Superior temporal gyrus (tissue), 1 donor: ENCODE data around the gene FARSB.

Experiments used
- DNase-seq: peaks from one replicate; pipeline ENCODE4 v3.0.0-alpha.2; 2016; ENCODE audit errors: extremely low spot score

The FARSB gene

DNA sequence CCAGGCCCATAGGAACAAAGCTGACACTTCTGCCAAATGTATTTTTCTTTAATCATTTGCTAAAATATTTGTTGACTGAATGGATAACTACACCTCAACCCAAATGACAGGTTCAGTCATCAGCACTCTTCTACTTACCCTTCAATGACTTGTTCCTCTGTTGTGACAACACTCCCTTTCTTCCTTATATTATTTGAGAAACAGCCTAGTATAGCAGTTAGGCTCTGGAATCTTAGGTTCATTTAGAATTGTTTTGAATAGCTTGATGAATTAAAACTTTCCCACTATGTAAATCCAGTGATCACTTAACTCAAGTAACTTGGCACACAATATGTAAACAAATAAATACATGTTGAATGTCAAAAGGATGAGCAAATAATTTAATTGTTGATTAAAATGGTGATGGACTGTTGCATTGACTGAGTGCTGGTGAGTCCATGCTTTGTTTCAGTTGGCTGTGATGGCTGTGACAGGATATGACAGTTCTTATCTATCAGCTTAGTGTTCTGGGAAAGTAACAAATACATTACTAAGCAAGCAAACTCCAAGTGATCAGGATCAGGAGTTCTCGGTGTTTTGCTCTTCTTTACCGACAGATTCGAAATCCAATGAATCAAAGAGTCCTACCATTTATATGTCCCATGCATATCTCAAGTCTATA lies 12.7 kb upstream of the FARSB start:
- no peak for DNase-seq

DNA sequence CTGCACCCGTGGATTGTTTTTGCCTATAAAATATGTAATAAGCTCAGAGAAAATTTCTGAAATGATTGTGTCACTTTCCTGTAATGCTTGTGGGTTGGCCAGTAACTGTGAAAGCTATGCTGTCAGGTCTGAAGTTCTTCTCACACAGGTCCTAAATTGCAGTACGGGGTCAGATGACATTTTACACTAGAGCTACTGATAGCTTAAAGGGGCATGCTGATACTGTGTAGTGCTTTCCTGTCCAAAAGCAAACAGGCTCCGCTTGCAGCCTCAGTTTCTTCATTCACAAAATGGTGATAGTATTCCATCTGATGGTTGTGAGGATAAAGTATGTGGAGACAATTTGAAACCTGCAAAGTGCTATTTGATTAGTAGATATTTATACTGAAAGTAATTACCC lies 7.6 kb upstream of the FARSB start:
- DNase-seq: no peak

- peak; percentile 23 for DNase-seq
These were observed 894 bp upstream of the FARSB start for GRCh38 chr2:222656526-222657446.

- no peak for DNase-seq
These were observed 2.6 kb downstream of the FARSB start for GRCh38 chr2:222653280-222653679.

DNA sequence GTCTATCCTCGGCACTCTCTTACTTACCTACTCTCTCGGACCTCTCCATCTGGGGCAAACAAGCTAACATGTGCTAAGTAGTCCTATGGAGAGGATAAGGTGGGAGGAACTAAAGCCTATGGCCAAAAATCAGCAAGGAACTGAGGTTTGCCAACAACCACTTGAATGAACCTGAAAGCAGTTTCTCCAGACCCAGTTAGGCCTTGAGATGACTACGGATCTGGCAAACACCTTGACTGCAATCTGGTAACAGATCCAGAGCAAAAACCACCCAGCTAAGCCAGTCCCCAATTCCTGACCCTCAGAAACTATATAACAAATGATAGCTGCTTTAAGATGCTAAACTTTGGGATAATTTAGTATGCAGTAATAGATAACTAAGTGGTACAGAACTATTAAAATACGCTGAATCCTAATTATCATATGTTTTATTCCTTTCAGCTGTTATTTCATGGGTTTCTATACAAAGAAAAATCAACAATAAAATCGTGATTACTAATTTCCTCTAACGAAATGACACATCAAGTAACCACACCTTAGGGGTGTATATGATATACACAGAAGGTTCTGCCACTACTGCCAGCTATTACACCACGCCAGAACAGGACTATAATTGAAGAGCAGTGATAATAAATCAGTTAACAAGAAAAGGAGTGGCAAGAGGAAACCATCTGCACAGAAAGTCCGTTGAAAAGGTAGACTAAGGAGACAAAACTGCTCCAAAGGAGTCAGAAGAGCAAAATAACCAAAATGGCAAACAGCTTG lies 3.2 kb downstream of the FARSB start:
- no peak for DNase-seq

- no peak for DNase-seq
These were observed 4.0 kb downstream of the FARSB start for GRCh38 chr2:222651718-222652418.

DNA sequence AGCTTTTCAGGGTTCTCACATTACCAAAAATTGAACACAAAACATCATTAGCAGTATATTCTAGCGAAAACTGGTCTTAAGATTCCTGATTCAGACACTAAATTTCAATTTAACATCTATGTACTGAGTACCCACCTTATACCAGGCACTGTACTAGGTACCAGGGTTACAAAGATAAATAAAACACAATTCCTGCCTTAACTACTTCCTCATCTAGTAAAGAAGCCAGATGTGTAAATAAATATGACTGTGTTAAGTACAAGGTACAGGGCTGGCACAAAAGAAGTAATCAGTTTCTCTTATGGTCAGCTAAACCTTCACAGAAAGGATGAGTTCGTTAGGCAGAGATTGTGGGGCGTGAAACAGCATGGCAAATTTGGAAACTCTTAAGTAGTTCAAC lies 6.1 kb downstream of the FARSB start:
- DNase-seq: no peak

- DNase-seq: no peak
These were observed 9.9 kb downstream of the FARSB start for GRCh38 chr2:222646008-222646407.

DNA sequence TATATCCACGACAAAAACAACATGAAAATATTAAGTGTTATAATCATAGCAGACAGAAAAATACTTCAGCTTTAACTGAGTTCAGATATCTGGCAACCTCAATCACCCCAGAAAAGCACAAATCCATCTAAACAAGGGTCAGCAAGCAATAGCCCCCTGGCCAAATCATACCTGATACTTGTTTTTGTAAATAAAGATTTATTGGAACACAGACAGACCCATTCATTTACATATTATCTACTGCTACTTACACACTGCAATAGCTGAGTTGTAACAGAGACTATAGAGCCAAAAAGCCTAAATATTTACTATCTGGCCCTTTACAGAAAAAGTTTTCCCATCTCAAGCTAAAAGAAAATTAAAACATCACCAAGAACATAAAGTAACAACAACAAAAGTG lies 12.8 kb downstream of the FARSB start:
- DNase-seq: no peak

DNA sequence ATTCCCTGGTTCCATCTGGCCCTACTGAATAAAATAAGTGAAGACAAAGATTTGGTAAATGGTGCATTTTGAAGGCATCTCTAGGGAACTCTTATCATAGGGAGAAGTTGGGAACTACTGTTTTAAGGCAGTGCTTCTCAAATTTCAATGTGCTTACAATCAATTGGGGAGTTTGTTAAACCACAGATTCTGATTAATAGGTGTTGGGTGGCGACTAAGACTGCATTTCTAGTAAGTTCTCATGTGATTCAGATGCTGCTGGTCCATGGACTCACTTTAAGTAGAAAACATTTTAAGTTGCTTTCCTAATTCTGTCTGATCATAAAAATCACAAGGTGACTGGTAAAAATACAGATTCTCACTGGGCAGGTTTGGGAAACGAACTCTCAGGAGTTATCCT lies 14.6 kb downstream of the FARSB start:
- no peak for DNase-seq

- no peak for DNase-seq
These were observed 18.8 kb downstream of the FARSB start for GRCh38 chr2:222637067-222637466.

GRCh38 chr2:222635295-222635694 lies 20.6 kb downstream of the FARSB start:
- DNase-seq: no peak

DNA sequence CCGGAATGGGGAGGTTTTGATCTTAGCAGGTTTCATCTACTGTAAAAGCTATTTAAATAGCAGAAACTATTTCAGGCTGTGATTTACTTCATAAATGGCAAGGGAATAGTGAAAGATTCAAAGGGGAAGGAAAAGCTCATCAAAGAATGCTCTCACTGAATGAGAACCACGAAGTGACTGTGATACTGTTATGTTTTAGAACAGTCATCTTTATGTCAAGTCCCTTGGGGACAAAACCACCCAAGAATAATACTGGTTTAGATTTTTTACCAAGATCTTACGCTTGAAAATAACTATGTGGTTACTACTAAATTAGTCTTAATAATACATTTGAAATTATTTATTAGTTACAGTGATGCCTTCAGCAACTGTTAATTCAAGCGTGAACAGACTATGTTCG lies 28.1 kb downstream of the FARSB start:
- no peak for DNase-seq

DNA sequence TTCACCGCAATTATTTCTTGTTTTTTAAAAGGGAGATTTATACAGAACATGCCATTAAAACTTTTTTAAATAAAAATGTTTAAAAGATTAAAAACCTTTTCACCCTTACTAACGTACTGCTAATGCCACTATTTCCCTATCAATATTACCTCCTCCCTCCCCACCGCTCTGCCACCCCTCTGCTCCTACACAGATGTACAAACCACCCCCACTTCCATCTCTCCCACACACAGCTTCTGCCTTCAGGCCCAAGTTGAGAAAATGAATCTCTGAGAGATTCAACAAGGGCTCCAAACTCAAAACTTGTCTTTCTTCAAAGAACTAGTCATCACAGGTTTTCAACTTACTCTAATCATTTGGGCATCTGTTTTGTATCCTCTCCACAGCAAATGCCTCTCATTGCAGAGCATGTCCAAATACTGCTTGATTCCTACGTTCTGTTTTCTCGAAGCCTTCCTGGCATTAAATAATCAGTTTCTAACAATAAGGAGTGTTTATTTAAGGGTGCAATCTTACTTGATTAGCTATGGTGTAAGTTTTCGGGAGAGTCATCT lies 32.1 kb downstream of the FARSB start:
- no peak for DNase-seq

- DNase-seq: no peak
These were observed 33.0 kb downstream of the FARSB start for GRCh38 chr2:222622910-222623309.

DNA sequence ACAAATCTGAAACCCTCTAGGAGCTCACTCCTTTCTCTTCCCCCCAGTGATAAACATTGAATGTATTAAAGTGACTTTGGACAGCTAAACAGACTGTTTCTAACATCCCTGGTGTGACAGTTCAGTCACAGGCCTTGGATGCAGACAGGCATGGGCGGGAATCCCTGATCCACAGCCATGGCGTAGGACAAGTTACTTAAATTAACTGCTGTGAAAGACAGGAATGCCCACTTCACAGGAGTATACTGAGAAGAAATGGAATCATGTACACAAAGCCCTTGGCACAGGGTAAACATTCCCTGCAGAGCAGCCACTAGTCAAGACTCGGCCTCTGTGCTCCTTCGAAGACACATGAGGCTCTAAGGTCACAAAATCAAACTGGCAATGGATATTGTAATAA lies 34.0 kb downstream of the FARSB start:
- no peak for DNase-seq

GRCh38 chr2:222615320-222615719 lies 40.6 kb downstream of the FARSB start:
- DNase-seq: no peak

DNA sequence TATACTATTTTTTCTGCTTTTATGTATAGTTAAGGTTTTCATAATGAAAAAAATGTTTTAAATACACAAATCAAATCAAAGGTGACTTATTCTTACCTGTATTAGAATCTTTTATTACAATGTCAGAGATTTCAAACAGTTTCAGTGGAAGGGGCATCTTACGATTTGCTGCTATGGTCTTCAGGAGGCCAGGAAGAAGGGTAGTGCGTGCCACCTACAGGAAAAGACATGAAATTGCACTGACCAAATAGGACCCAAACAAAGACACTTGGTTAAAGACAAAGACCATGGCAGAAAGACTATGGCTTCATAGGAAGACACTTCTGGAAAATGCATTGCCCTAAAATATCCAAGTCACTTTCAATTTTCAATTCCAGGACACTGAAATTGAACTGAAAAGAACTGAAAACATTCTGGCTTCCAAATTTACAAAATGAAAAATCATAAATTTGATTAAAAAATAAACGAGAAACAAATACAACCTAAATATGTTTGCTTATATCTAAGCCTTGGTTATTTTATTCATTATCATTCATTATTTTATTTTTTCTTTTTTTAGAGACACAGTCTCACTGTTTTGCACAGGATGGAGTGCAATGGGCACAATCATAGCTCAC lies 42.1 kb downstream of the FARSB start:
- peak; percentile 78 for DNase-seq

GRCh38 chr2:222611684-222612083 lies 44.2 kb downstream of the FARSB start:
- no peak for DNase-seq

GRCh38 chr2:222610746-222611145 lies 45.1 kb downstream of the FARSB start:
- no peak for DNase-seq

- no peak for DNase-seq
These were observed 46.5 kb downstream of the FARSB start for GRCh38 chr2:222609381-222609780.
